Stimulated activated CD4-positive, alpha-beta T cell treated with anti-CD3 and anti-CD28 coated beads, TNF-alpha, amount 100 ng/mL, for 48 hours (primary cell): ENCODE results near the gene PAM.
"Not testable (repeated sequence)": the region's sequence is repeated elsewhere in the genome, so short reads cannot be mapped to it uniquely, and the experiment has no call there.

Source experiments
- DNase-seq, 3 donors: peaks; one replicate each; pipeline ENCODE4 v3.0.0-alpha.2; 2020; ENCODE audit warnings: low read depth in 3 of 3

The PAM gene

DNA sequence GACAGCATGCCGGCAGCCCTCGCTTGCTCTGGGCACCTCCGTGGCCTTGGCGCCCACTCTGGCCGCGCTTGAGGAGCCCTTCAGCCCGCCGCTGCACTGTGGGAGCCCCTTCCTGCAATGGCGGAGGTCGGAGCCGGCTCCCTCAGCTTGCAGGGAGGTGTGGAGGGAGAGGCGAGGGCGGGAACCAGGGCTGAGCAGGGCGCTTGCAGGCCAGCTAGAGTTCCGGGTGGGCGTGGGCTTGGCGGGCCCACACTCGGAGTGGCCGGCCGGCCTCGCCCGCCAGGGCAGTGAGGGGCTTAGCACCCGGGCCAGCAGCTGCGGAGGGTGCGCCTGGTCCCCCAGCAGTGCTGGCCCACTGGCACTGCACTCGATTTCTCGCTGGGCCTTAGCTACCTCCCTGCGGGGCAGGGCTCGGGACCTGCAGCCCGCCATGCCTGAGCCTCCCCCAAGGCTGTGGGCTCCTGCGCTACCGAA lies 3.2 kb upstream of the PAM start:
- not testable (repeated sequence) for DNase-seq

GRCh38 chr5:102753889-102754766 lies 977 bp upstream of the PAM start:
- no peak for DNase-seq

DNA sequence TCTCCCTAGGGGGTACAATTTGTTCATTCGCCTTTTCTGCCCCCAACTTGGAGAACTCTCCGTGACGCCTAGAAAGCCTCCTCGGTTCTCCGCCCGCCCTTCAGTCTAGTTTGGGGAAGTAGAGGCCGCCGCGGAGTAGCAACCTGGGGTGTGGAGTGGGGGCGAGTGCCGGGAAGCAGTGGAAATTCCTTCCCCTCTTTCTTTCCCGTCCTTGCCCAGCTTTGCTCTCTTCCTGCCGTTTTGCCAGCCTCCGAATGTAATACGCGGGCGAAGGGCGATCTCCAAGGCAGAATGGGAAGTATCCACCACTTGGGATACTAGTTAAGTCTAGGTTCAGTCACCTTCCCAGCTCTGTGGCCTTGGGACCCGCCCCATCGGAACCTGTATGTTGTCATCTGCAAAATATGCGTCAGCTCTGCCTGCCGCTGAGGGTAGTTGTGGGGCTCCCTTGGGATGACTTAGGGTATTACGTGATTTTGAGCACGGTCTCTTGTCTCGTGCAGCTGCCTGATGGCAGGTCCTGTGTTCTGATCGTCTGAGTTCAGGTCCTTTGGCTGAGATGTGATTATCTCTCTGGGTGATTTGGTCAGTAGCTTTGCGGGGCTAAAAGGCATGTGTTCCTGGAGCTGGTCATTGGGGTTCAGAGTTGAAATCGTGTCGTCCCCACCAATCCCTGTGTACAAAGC lies 724 bp downstream of the PAM start:
- peak; percentile 49 to 77 (median 55) for DNase-seq

DNA sequence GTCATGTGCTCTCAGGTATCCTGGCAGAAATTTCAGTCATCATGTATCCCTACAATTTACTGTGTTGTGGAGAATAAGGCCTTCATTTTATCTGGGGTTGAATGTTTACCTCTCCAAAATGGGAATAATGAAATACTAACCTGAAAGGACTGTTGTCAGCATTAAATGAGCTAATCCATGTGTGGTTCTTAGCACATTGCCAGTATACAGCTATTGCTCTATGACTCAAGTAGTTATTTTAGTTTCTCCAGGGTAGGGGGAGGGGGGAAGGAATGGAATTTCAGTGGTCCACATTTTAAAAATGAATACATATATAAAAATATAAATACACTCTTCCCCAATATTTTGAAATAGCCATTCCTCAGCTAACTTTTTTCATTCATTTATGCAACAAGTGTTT lies 3.5 kb downstream of the PAM start:
- no peak for DNase-seq

GRCh38 chr5:102759289-102759688 lies 4.2 kb downstream of the PAM start:
- DNase-seq = no peak

DNA sequence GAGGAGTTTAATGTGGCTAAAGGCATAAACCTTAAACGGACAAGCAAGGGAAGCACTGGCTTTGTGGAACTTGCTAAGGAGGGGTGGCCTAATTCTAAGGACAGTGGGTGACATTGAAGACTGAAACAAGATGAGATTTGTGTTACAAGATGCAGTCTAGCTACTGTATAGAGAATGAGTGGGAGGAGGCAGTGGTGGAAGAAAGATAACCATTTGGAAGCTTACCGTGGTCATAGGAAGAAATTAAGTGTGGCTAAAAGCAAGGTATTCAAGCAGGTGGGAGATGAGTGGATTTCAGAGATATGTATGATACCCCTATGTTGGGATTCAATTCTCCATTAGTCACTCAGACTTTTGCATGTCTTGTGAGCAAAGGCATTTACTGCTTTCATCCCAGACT lies 4.6 kb downstream of the PAM start:
- no peak for DNase-seq

- no peak for DNase-seq
These were observed 5.7 kb downstream of the PAM start for GRCh38 chr5:102760815-102761214.

DNA sequence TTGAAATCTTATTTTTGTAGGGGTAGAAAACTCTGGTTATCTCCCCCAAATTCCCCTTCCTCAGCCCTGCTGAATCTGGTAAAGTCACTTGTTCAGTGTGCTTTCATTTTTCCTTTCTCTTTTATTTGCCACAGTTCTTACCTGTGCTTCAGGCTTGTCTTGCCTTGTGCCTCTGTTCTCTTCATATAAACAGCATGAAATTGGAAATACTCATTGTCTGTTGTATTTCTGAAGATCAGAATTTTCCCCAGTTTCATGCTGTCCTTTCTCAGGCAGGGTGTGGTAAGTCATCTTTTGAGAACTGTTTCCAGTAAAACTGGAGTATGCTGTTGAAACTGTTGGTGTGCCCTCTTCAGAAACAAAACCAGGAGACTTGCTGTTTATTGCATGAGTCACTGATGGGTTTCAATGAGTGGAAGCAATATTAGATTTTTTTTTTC lies 7.0 kb downstream of the PAM start:
- DNase-seq = no peak

GRCh38 chr5:102762562-102763227 lies 7.6 kb downstream of the PAM start:
- no peak for DNase-seq

DNA sequence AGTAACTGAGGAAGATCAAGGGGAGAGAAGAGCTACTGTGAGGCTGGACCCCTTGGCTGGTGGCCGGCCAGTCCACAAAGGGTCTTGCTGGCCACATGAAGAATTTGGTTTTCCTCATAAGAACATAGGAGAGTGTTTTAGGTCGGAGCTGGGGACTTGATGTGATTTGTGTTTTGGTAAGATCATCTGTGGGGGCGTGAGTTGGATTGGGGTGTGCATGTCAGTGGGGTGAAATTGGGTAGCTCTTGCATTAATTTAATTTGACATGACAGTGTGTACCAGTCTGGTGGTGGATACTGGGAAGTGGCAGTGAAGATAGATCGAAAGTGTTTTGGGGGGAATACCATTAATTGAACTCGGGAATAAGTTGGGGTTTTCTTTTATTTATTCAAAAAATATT lies 8.6 kb downstream of the PAM start:
- no peak for DNase-seq

- DNase-seq = no peak
These were observed 9.4 kb downstream of the PAM start for GRCh38 chr5:102764381-102765004.

DNA sequence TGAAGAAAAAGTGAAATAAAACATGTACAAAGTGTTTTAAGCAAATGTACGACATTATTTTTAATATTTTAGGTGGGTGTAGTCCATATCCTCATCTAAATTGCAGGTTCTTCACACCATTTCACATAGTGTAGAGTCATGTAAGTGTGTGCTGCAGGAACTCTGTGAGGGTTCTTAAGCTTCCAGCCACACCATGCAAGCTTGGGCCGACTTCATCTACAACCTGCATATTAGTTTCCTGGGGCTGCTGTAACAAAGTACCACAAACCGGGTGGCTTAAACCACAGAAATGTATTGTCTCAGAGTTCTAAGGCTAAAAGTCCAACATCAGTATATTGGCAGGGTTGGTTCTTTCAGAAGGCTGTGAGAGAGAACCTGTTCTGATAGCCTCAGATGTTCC lies 10.2 kb downstream of the PAM start:
- no peak for DNase-seq

- DNase-seq = no peak
These were observed 11.4 kb downstream of the PAM start for GRCh38 chr5:102766295-102767090.

DNA sequence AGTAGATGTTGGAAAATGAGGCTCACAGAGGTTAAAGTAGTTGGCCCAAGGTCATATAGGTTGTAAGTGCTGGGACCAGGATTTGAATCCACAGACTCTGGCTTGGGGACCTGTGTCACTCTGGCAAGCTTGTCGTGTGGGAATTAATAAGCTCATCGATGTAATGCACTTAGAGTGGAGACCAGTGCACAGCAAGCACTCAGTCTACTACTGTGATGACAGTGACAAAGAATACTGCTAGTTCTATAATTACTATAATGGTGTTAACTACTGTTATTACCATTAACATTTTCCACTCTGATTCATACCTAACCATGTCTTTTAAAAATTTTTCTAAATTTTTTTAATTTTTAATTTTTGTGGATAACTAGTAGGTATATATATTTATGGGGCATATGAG lies 12.8 kb downstream of the PAM start:
- no peak for DNase-seq

- DNase-seq = no peak
These were observed 15.7 kb downstream of the PAM start for GRCh38 chr5:102770803-102771202.

DNA sequence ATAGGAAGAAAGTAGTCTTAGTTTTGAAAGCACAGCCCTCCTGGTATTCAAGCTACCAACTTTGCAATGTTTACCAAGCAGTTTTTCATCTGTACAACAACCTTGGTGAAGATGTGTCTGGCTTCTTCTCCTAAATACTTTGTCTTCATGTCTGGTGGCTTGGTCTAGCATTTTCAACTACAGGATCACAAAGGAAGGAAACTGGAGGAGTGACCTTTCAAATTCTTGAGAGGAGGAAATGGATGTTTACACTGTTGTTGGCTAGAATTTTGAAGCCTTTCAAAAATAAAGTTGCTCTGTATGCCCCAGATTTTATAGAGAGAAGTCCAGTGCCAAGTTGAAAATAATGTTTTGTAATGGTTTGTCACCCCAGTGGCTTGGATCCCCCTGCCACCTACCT lies 16.3 kb downstream of the PAM start:
- DNase-seq = no peak

GRCh38 chr5:102772273-102772672 lies 17.2 kb downstream of the PAM start:
- DNase-seq = no peak

GRCh38 chr5:102773133-102773532 lies 18.0 kb downstream of the PAM start:
- DNase-seq = no peak

- DNase-seq = not testable (repeated sequence)
These were observed 20.7 kb downstream of the PAM start for GRCh38 chr5:102775756-102776155.

DNA sequence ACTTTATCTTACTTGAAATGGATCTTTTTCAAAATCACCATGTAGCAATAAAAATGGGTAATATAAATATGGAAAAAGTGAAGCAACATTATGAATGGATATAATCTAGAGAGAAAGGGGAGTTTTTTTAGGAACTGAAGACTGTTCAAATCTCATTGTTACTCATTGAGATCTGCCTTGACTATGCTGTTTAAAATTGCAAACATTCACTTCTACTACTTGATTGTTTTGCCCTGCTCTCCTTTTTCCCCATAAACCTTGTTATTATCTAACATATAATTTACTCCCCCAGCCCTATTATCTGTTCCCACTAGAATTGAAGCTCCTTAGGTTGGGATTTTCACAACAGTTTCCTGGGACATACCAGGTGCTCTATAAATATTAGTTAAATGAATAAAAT lies 22.0 kb downstream of the PAM start:
- DNase-seq = no peak

DNA sequence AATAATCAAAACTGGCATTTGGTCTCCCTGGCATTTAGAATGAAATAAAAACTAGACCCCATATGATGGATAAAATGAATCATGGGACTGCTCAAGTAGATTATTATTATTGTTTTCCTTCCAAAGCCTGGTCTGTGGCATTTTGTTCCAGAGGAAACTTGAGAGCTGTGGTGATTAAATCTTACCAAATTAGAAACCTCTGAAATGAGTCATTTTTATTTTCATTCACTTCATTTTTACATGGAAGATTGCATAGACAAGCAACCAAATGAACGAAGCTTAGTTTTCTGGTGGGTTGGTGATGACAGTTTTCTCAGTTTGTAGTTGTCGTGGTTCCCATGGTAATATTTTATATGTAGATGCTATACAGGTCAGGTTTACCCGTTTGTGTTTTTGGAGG lies 23.4 kb downstream of the PAM start:
- DNase-seq = no peak
